Activated B cell treated with CpG ODN at 0.5 μM for 24 hours (primary cell): ENCODE results near the gene ATXN2. TPM values are rescaled to one million over a fixed set of nuclear protein-coding genes. Genes with fewer than 3 reads are reported as not detected.

Source experiments
- ATAC-seq: fragments of 200-7000 bp; cut with Tn5 transposase; one replicate; pipeline ENCODE4 v1.10.0; 2021; ENCODE audit warnings: low read depth, mild to moderate bottlenecking, moderate library complexity
- CTCF ChIA-PET: fragments of 350-600 bp; sonication (Branson Sonifier 250); formaldehyde crosslinking; loops from one replicate; lab custom pipeline; 2021; ENCODE audit warnings: antibody characterized with exemption; lab: Charles Lee
- POLR2A ChIA-PET: fragments of 350-600 bp; sonication (Branson Sonifier 250); formaldehyde crosslinking; loops from one replicate; lab custom pipeline; 2021; ENCODE audit warnings: antibody characterized with exemption; lab: Charles Lee
- DNase-seq: peaks from one replicate; pipeline ENCODE4 v3.0.0; 2022
- H3K27ac Mint-ChIP-seq: one replicate; pipeline ENCODE4 v1.8.0; 2020; ENCODE audit warnings: mixed read lengths
- H3K27me3 Mint-ChIP-seq: one replicate; pipeline ENCODE4 v1.8.0; 2021; ENCODE audit warnings: mixed read lengths
- H3K36me3 Mint-ChIP-seq: one replicate; pipeline ENCODE4 v1.8.0; 2021; ENCODE audit warnings: low read depth, mixed read lengths
- H3K4me1 Mint-ChIP-seq: one replicate; pipeline ENCODE4 v1.8.0; 2021; ENCODE audit warnings: mixed read lengths
- H3K4me3 Mint-ChIP-seq: one replicate; pipeline ENCODE4 v1.8.0; 2020; ENCODE audit warnings: mild to moderate bottlenecking, mixed read lengths
- H3K9me3 Mint-ChIP-seq: one replicate; pipeline ENCODE4 v1.8.0; 2020; ENCODE audit warnings: mixed read lengths
- intact Hi-C: fragments of 100-400 bp; cut with micrococcal nuclease; formaldehyde crosslinking; loops from one replicate; pipeline ENCODE4 v1.15.1; 2024
- total RNA-seq: library from RNA; stranded (reverse); gene quantifications from 2 replicates; pipeline ENCODE4 v1.2.3, GENCODE V29; 2022
- TF ChIP-seq, protein P1 (sequence below): fragments of 200-600 bp; IDR thresholded peaks from one replicate; pipeline ENCODE4 v1.8.0; 2022; ENCODE audit warnings: antibody characterized with exemption, mild to moderate bottlenecking

The ATXN2 gene
- total RNA-seq, 1 donor from 2014 or later: 46.2 TPM

DNA sequence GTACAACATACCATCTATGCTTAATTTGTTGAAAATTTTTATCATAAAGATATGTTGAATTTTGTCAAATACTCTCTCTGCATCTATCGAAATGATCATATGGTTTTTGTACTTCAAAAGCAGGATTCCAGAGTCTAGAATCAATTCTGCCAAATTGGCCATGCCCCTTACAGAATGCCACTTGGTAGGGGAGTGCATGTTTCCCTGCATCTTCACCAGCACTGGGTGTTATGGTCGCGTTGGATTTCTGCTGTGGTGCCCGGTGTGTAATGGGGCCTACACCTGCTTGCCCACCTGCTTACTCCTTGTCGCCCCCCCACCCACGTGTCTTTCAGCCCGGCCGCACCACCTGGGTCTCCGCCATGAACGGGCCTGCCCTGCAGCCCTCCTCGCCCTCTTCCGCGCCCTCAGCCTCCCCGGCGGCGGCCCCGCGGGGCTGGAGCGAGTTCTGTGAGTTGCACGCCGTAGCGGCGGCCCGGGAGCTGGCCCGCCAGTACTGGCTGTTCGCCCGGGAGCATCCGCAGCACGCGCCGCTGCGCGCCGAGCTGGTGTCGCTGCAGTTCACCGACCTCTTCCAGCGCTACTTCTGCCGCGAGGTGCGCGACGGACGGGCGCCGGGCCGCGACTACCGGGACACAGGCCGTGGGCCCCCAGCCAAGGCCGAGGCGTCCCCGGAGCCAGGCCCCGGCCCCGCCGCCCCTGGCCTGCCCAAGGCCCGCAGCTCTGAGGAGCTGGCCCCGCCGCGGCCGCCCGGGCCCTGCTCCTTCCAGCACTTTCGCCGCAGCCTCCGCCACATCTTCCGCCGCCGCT lies 181.1 kb downstream of the ATXN2 start:
- Mint-ChIP-seq H3K27ac (no peak overlapping the region), H3K27me3 (no peaks in the 10 kb centered on the region), H3K36me3 (peaks cover 68% of the 10 kb centered on the region), H3K4me1 (peaks cover 26% of the 10 kb centered on the region), H3K9me3 (no peaks in the 10 kb centered on the region), H3K4me3 (no peak overlapping the region)
- ATAC-seq (no peak), DNase-seq (no peak)
- TF ChIP-seq, protein P1, sequence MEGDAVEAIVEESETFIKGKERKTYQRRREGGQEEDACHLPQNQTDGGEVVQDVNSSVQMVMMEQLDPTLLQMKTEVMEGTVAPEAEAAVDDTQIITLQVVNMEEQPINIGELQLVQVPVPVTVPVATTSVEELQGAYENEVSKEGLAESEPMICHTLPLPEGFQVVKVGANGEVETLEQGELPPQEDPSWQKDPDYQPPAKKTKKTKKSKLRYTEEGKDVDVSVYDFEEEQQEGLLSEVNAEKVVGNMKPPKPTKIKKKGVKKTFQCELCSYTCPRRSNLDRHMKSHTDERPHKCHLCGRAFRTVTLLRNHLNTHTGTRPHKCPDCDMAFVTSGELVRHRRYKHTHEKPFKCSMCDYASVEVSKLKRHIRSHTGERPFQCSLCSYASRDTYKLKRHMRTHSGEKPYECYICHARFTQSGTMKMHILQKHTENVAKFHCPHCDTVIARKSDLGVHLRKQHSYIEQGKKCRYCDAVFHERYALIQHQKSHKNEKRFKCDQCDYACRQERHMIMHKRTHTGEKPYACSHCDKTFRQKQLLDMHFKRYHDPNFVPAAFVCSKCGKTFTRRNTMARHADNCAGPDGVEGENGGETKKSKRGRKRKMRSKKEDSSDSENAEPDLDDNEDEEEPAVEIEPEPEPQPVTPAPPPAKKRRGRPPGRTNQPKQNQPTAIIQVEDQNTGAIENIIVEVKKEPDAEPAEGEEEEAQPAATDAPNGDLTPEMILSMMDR: no peak
- POLR2A ChIA-PET: no interaction called here
- CTCF ChIA-PET: no interaction called here
- intact Hi-C loops: loop anchor here (1.0 kb wide), 1 partner anchor 9 kb away; no protein-coding TSS in a partner anchor

DNA sequence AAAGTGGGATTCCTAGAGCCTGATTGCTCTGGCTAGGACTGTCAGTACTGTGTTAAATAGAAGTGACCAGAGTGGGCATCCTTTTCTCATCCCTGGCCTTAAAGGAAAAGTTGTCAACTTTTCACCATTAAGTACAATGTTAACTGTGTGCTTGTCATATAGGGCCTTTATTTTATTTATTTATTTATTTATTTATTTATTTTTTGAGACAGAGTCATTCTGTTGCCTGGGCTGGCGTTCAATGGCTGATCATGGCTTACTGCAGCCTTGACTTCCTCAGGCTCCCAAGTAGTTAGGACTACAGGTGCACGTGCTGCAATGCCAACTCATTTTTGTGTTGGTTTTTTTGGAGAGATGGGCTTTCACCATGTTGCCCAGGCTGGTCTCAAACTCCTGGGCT lies 181.8 kb downstream of the ATXN2 start:
- ATAC-seq (no peak), DNase-seq (no peak)
- Mint-ChIP-seq H3K4me1 (peaks cover 30% of the 10 kb centered on the region), H3K36me3 (peaks cover 66% of the 10 kb centered on the region), H3K4me3 (no peak overlapping the region), H3K27me3 (no peaks in the 10 kb centered on the region), H3K27ac (no peak overlapping the region), H3K9me3 (no peaks in the 10 kb centered on the region)
- POLR2A ChIA-PET: no interaction called here
- TF ChIP-seq, protein P1: no peak
- intact Hi-C loops: loop anchor here (1.0 kb wide), 1 partner anchor 8 kb away; no protein-coding TSS in a partner anchor
- CTCF ChIA-PET: no interaction called here

DNA sequence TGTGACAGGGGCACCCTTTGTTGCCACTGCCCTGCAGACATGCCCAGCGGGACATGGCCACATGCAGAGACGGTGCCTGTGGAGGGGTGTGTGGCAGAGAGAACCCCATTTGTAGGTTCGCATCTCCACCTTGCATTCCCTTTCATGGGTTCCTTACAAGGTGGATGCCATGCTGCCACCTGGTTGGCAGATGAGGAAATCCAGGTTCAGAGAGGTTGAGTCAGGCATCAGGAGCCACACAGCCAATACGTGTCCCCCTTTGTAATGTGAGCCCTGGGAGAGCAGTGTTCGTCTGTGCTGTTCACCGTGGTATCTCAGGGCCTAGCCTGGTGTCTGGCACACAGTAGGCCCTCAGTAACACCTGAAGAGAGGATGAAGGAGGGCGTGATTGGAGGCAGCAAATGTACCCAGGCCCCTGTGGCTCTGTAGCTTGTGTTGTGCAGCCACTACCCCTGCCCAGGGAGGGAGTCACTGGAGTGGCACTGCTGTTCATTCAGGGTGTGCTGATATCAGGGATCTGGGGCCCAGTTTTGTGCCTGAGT lies 184.3 kb downstream of the ATXN2 start:
- no peaks in the 10 kb centered on the region for H3K27me3 Mint-ChIP-seq
- CTCF ChIA-PET: interaction anchor here (3.5 kb wide), 1 partner anchor 36 kb away, joined by 28 read pairs; no protein-coding TSS in a partner anchor
- no peaks in the 10 kb centered on the region for H3K9me3 Mint-ChIP-seq
- TF ChIP-seq, protein P1: no peak
- no peak overlapping the region for H3K4me3 Mint-ChIP-seq
- H3K36me3 Mint-ChIP-seq: peaks cover 47% of the 10 kb centered on the region
- POLR2A ChIA-PET: no interaction called here
- ATAC-seq: no peak
- DNase-seq: no peak
- peaks cover 54% of the 10 kb centered on the region for H3K4me1 Mint-ChIP-seq
- intact Hi-C loops: no loop called here
- H3K27ac Mint-ChIP-seq: no peak overlapping the region

DNA sequence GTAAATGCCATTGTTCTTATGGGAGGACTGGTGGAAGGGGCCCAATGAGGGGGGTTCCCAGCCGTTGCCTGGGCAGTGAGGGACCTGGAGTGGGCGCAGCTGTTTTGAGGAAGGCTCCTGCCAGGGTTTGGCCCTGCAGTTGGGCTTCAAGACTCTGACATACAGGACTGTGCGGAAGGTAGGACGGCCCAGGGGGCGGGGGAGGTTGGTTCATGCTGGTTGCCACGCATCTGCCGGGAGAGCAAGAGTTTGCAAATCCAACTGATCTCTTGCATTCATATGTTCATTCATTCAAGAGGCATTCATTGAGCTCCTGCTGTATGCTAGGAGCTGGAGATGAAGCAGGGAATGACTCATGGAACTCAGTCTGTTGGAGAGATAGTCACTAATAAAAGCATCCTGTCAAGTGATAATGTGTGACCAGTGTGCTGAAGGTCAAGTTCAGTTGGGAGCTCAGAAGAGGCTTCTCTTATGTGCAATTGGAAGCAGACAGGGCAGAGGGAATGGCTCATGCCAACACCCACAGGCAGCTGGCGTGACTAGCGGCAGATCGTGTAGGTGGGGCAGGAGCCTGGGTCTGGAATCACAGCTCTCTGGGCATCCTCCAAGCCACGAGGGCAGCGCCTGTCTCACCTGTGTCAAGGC lies 185.6 kb downstream of the ATXN2 start:
- Mint-ChIP-seq H3K4me3 (no peak overlapping the region), H3K27ac (peak overlapping the region; percentile 68), H3K4me1 (peaks cover 66% of the 10 kb centered on the region), H3K36me3 (peaks cover 38% of the 10 kb centered on the region), H3K27me3 (no peaks in the 10 kb centered on the region), H3K9me3 (no peaks in the 10 kb centered on the region)
- no peak for ATAC-seq
- TF ChIP-seq, protein P1: no peak
- ChIA-PET POLR2A (interaction anchor here (0.6 to 11.0 kb wide), 5 partner anchors 10 to 120 kb away, joined by 3 to 136 read pairs (median 3); no protein-coding TSS in a partner anchor), CTCF (interaction anchor here (3.5 kb wide), 1 partner anchor 38 kb away, joined by 28 read pairs; no protein-coding TSS in a partner anchor)
- no peak for DNase-seq
- intact Hi-C loops: no loop called here
